Measurements from ENCODE around the gene RSPH3.
"Not testable (repeated sequence)": the region's sequence is repeated elsewhere in the genome, so short reads cannot be mapped to it uniquely, and the experiment has no call there.

The RSPH3 gene

GRCh38 chr6:159041181-159041580 lies 41.2 kb upstream of the RSPH3 start:
- no peak overlapping the region for H3K4me3 ChIP-seq
- peak overlapping the region; percentile 79; the same call in 1 of the 2 replicates for H3K4me2 ChIP-seq
- H3K36me3 ChIP-seq, result peaks cover 23% of the 10 kb centered on the region
- no peaks in the 10 kb centered on the region for H3K27me3 ChIP-seq
- H3K9ac ChIP-seq, result no peak overlapping the region
- H3K4me1 ChIP-seq, result peaks cover 99% of the 10 kb centered on the region
- TF ChIP-seq Cebpa-rat (IDR thresholded peaks at IDR 0.05), result no peak
- no peaks in the 10 kb centered on the region for H4K20me1 ChIP-seq
- H3K9me3 ChIP-seq, result no peaks in the 10 kb centered on the region
- peak overlapping the region; percentile 86; the same call in 1 of the 2 replicates for H3K27ac ChIP-seq

- Histone ChIP-seq H3K9ac (no peak overlapping the region), H3K27ac (peak overlapping the region; percentile 86), H3K4me3 (no peak overlapping the region), H4K20me1 (no peaks in the 10 kb centered on the region), H3K4me2 (peak overlapping the region; percentile 79), H3K36me3 (peaks cover 33% of the 10 kb centered on the region), H3K27me3 (no peaks in the 10 kb centered on the region), H3K9me3 (no peaks in the 10 kb centered on the region), H3K4me1 (peaks cover 91% of the 10 kb centered on the region)
- TF ChIP-seq Cebpa-rat (IDR thresholded peaks at IDR 0.05), result no peak
Measured at GRCh38 chr6:159039885-159040258, 39.9 kb upstream of the RSPH3 start.

DNA sequence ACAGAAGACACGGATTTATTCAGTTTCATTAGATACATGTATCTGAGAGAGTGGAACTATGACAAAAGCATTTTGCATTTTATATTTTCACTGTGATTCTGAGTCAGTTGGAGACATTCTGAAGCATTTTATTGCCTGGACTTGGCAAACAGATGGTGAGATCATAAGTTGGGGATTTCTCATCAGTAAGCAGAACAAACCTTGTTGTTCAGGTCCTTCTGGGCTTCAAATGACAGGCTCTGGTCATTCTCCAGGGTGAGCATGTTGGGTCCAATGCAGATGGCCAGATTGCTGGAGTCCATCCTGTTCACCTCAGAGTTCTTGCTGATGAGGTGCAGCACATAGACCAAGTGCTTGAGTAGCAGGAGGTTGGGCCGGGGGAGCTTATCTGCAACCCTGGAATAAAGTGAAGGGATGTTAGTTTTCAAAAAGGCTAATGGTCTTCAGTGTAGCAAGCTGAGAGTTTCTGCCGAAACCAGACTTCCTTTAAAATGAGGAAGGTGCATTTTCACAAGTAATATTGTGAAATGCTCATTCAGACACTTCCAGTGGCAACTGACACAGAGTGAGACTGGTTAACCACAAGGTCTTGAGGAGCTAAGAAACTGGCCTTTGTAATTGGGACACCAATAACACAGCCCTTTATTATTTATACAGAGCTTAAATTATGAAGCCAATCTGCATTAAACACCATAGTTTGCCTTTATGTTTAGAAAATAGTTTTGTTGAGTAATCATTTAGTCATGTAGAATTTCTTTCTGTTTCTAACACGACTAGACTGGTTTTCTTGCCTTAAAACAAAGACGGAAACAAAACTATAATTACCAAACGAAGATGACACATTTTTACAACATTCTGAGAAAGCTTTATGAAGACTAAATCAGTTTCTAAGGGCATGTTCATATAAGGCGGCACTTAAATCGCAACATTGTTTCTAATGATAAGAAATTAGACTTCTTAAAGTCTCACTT lies 39.2 kb upstream of the RSPH3 start:
- Histone ChIP-seq H3K27ac (peak overlapping the region; percentile 86), H3K9me3 (no peaks in the 10 kb centered on the region), H4K20me1 (no peaks in the 10 kb centered on the region), H3K4me3 (peak overlapping the region; percentile 4; the same call in 1 of the 2 replicates), H3K4me2 (peak overlapping the region; percentile 79), H3K27me3 (no peaks in the 10 kb centered on the region), H3K4me1 (peaks cover 85% of the 10 kb centered on the region), H3K36me3 (peaks cover 33% of the 10 kb centered on the region), H3K9ac (peak overlapping the region; percentile 75)
- peak; percentile 96 for TF ChIP-seq Cebpa-rat (IDR thresholded peaks at IDR 0.05)

DNA sequence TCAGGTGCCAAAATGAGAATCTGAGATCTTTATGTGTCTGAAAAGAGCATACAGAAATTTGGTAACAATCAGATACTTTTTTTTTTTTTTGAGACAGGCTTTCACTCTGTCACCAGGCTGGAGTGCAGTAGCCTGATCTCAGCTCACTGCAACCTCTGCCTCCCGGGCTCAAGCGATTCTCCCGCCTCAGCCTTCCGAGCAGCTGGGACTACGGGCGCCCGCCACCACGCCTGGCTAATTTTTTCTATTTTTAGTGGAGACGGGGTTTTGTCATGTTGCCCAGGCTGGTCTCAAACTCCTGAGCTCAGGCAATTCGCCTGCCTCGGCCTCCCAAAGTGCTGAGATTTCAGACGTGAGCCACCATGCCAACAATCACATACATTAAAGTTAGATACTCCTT lies 38.3 kb upstream of the RSPH3 start:
- peaks cover 76% of the 10 kb centered on the region for H3K4me1 ChIP-seq
- H3K9ac ChIP-seq, result peak overlapping the region; percentile 75
- H4K20me1 ChIP-seq, H3K9me3 ChIP-seq, H3K27me3 ChIP-seq: not testable (repeated sequence)
- H3K4me3 ChIP-seq, result peak overlapping the region; percentile 4; the same call in 1 of the 2 replicates
- peak overlapping the region; percentile 79 for H3K4me2 ChIP-seq
- peaks cover 33% of the 10 kb centered on the region for H3K36me3 ChIP-seq
- peak overlapping the region; percentile 86 for H3K27ac ChIP-seq

DNA sequence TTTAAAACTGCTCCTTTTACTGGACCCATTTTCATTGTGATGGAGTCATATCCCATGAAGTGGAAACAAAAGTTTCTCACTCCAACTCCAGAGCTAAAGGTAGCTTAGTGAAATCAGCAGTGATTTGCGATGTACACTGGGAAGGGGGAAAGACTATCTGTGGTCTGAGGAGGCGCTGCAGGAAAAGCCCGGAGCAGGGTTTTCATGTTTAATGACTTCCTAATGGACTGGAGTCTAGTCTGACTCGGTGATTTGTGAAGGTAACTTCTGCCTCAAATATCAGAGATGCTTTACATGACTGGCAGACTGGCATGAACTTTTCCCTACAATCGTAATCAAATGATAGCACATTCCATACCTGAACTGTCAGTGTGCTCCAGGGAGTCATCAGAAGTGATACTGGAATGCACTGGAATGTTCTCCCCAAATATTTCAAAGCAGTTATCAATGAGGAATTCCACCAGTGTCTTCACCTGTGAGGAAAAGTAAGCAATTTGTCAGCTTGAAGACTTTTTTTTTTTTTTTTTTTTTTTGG lies 37.8 kb upstream of the RSPH3 start:
- Histone ChIP-seq H4K20me1 (no peaks in the 10 kb centered on the region), H3K9ac (peak overlapping the region; percentile 75; the same call in 1 of the 2 replicates), H3K27ac (peak overlapping the region; percentile 86), H3K4me2 (peak overlapping the region; percentile 79), H3K4me3 (peak overlapping the region; percentile 4; the same call in 1 of the 2 replicates), H3K4me1 (peaks cover 71% of the 10 kb centered on the region), H3K9me3 (no peaks in the 10 kb centered on the region), H3K27me3 (no peaks in the 10 kb centered on the region), H3K36me3 (peaks cover 33% of the 10 kb centered on the region)
- TF ChIP-seq Cebpa-rat (IDR thresholded peaks at IDR 0.05), result no peak

DNA sequence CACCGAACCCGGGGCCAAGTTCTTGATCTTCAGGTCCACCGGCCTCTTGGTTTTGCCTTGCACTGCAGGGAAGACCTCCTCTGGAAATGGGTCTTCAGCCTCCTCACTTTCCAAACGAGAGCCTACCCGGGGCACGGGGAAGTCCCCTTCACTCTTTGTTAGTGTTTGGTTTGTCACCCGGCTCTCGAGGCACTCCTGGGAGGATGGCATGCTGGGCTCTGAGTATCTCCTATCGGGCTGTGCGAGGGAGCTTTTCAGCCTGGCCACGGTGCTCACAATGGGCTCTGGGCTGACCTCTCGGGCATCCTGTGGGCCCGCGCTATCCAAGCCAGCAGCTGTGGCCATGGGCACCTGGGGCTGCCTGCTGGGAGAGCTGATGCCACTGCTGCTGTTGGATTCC lies 36.7 kb upstream of the RSPH3 start:
- peak overlapping the region; percentile 79 for H3K4me2 ChIP-seq
- peaks cover 59% of the 10 kb centered on the region for H3K4me1 ChIP-seq
- H3K27ac ChIP-seq, result 0 out of 2 replicates have a peak overlapping the region, but pooled peaks have one; percentile 35
- TF ChIP-seq Cebpa-rat (IDR thresholded peaks at IDR 0.05), result no peak
- H3K9ac ChIP-seq, result no peak overlapping the region
- no peaks in the 10 kb centered on the region for H4K20me1 ChIP-seq
- H3K27me3 ChIP-seq, result no peaks in the 10 kb centered on the region
- H3K36me3 ChIP-seq, result peaks cover 30% of the 10 kb centered on the region
- H3K4me3 ChIP-seq, result no peak overlapping the region
- H3K9me3 ChIP-seq, result no peaks in the 10 kb centered on the region

DNA sequence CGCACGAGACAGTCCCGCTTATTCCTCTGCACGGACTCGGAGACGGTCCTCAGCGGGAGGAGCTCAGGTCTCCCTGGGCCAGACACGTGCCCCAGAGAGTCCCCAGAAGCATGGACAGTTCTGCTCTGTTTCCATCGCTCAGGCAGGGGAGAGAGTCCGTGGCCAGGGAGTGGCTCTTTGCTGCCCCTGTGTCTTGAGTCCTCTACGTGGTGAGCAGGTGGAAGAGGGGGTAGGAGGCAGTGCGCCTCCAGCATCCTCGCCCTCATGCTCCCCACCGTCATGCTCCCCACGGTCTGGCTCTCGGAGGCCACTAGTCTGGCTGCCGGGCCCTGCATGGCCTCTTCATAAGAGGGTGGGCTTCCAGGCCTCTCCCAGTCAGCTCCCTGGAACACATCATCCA lies 35.9 kb upstream of the RSPH3 start:
- Histone ChIP-seq H3K4me2 (peak overlapping the region; percentile 79), H3K27me3 (no peaks in the 10 kb centered on the region), H3K4me3 (no peak overlapping the region), H3K36me3 (peaks cover 22% of the 10 kb centered on the region), H4K20me1 (no peaks in the 10 kb centered on the region), H3K27ac (peak overlapping the region; percentile 35; the same call in 1 of the 2 replicates), H3K9me3 (no peaks in the 10 kb centered on the region), H3K9ac (no peak overlapping the region), H3K4me1 (peaks cover 52% of the 10 kb centered on the region)
- TF ChIP-seq Cebpa-rat (IDR thresholded peaks at IDR 0.05), result no peak

- no peak overlapping the region for H3K4me2 ChIP-seq
Measured at GRCh38 chr6:159033160-159034049, 33.4 kb upstream of the RSPH3 start.

GRCh38 chr6:159031846-159032245 lies 31.8 kb upstream of the RSPH3 start:
- H4K20me1 ChIP-seq, result no peaks in the 10 kb centered on the region
- peaks cover 11% of the 10 kb centered on the region for H3K4me1 ChIP-seq
- H3K4me2 ChIP-seq, result no peak overlapping the region
- no peak for TF ChIP-seq Cebpa-rat (IDR thresholded peaks at IDR 0.05)
- no peaks in the 10 kb centered on the region for H3K9me3 ChIP-seq
- H3K4me3 ChIP-seq, result no peak overlapping the region
- no peaks in the 10 kb centered on the region for H3K27me3 ChIP-seq
- no peak overlapping the region for H3K27ac ChIP-seq
- H3K36me3 ChIP-seq, result peaks cover 16% of the 10 kb centered on the region
- H3K9ac ChIP-seq, result no peak overlapping the region

More at GRCh38 chr6:159033160-159034049, 33.4 kb upstream of the RSPH3 start:
- no peak overlapping the region for H3K27ac ChIP-seq
- H3K27me3 ChIP-seq, result no peaks in the 10 kb centered on the region
- H3K4me1 ChIP-seq, result peaks cover 27% of the 10 kb centered on the region
- no peak overlapping the region for H3K9ac ChIP-seq
- H3K36me3 ChIP-seq, result peaks cover 17% of the 10 kb centered on the region
- no peaks in the 10 kb centered on the region for H3K9me3 ChIP-seq
- no peaks in the 10 kb centered on the region for H4K20me1 ChIP-seq
- no peak overlapping the region for H3K4me3 ChIP-seq
- TF ChIP-seq Cebpa-rat (IDR thresholded peaks at IDR 0.05), result no peak
